HG03457 (cell line): ENCODE data around the gene EFCAB11.

Source experiments
- ATAC-seq: cut with Tn5 transposase; IDR thresholded peaks from one replicate; pipeline ENCODE4 v1.9.1; 2021; ENCODE audit warnings: moderate number of reproducible peaks; ENCODE audit not compliant: unreplicated experiment

Gene EFCAB11

DNA sequence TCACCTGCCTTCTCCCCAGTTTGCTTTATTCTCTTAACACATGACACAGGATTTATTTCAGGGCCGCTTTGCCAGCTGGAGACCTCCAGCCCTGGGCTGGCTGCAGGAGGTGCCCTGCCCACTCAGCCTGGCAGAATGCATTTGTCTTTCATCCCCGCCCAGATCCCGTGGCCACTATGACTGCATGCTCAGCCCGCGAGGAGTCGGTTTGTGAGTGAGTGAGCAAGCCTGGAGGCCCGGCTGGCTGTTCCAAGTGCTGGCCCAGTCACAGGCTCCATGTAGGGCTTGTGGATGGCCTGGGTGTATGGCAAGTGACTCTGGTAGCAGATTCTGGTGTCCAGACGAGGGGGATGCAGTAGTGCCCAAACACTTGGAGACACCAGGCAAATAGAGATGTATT lies 3.3 kb upstream of the EFCAB11 start:
- no peak for ATAC-seq

DNA sequence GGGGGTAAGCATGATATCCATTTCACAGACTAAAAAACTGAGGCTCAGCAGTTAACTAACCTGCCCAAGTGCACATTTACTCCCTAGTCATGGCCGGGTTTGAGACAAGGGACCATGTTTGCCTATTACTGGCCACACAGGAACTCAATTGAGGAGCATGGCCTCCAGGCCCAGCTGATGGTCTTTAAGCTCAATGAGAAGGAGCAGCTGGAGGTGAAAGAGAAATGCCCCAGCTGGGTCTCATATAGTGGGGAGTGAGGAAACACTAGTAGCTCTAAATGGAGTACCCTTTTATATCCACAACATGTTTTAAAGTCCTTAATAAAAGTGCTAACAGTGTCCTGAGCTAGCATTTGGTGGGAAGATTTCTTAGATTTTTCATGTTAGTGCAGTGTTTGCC lies 2.8 kb upstream of the EFCAB11 start:
- ATAC-seq = no peak

DNA sequence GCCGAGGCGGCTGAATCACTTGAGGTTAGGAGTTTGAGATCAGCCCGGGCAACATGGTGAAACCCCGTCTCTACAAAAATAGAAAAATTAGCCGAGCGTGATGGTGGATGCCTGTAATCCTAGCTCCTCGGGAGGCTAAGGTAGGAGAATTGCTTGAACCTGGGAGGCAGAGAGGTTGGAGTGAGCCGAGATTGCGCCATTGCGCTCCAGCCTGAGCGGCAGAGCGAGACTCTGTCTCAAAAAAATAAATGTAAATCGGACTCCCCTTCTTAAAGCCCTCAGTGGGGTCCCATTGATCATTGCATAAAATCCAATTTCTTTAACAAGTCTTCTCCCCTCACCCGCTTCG lies 2.1 kb upstream of the EFCAB11 start:
- no peak for ATAC-seq

DNA sequence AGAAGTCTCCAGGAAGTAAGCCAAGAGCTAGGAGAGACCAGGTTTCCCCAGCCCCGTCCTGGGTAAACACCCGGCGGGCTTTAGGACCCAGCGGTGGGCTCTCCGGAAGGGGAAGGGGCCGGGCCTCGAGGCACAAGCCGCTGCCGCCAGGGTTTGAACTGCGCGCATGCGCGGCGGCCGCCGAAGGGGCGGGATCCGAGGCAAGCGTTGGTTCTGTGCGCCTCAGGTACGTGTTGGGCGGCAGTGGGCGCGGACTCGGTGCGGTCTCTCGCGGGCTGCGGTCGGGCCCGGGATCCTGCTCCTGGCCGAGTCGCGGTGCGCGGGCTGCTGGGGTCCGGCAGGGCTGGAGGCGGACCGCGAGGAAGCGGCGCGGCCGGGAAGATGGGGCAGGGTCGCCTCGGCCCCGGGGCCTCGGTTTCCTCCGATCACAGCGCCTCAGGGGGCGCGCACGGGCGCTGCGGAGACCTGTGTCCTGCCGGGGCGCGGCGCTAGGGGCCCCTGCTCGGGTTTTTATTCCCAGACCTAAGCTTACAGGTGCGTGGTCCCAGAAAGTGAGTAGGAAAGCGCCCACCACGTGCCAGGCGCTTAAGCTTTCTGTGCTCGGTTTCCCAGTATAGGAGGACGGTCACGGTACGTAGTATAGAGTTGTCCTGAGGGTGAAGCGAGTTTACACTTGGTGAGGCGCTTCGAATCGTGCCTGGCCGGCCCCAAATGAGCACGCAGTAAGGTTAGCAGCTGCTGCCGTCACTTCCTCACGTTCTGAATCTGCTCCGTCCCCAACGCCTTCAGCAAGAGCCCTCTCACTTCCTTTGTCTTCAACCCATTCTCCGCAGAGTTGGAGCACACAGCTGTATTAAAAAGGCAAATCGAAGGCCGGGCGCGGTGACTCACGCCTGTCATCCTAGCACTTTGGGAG lies 1.5 kb upstream of the EFCAB11 start, which contains the start of gene TDP1:
TSS of gene TDP1 (plus strand) at position 183 of the 916 bp plus-strand sequence. CDS start 7,188 bp downstream, outside the sequence.
- ATAC-seq = peak; percentile 52

DNA sequence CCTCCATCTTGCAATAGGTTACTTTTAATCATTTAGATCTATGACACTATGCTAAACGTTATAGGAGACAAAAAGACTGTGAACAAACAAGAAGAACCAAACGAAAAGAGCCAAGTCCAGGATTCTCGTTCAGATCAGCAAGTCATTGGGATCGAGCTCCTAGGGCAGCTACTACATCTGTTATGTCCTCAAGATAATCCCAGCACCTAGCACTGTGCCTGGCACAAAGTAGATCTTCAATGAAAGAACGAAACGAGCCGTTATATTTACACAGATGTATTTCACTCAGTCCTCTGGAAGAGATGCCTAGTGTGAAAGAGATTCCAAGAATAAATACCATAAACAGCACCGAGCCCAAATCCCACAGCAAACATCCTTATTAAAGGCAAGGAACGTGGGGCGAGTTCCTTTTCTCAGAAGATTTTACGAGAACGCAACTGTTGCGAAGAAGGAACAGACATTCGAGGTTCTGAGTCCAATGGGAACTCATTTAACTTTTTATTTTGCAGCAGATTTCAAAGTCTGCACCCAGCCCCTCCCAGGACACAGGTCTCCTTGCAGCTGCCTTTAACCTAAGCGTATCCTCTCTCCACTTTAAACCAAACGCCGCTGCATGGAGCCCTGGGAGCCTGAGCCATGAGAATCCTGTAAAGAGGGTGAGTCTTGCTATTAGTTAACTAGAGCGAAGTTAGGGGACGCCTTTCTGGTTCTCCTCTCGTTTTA lies 653 bp upstream of the EFCAB11 start:
- peak; percentile 1 for ATAC-seq

DNA sequence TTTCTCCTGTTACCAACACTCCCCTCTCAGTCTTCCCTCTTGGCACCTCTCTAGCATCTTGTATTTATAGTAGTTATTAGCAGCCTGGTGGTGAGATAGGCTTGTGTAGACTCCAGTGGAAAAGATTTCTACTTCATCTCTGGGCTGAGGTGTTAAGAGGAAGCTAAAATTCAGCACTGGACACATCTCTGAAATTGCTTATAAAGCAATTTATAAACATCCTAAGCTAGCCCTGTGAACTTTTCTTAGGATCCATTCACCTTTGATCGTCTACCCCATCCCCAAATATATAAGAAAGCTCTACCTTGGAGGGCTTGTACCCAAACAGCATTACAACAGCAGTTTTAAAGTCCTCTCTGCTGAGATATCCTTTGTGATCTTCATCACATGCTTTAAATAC lies 928 bp downstream of the EFCAB11 start:
- no peak for ATAC-seq

DNA sequence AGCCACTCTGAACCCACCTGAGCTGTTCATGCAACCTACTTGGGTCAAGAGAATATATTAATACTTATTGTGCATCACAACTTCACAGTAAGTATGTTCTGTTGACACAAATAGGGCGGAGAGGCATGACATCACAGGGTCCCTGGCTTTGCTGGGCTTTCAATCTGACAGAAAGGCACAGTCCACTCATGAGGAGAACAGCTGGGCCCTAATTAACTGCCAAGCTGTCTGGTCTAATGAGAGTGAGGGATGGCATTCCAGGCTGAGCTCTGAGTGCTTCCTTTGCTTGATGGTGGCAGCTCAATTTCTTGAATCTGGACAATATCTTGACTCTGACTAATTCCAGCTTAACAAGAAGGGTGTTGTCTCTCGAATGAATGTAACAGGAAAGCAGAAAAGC lies 2.0 kb downstream of the EFCAB11 start:
- ATAC-seq = no peak

DNA sequence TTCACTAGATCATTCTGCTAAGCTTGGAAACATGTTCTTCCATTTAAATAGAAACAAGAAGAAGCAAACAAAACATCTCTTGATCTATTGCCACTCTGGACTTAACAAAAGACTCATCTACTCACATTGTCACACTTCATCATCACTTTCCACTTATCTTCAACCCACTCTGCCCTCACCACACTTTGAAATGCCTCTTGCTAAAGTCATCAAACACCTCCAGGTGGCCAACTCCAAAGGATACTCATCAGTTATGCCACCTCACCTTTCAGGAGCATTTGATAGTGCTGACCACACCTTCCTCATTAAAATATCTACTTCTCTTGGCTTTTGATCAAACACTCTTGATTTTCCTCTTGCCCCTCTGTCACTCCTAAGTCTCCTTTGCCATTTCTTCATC lies 7.2 kb downstream of the EFCAB11 start:
- ATAC-seq = no peak

DNA sequence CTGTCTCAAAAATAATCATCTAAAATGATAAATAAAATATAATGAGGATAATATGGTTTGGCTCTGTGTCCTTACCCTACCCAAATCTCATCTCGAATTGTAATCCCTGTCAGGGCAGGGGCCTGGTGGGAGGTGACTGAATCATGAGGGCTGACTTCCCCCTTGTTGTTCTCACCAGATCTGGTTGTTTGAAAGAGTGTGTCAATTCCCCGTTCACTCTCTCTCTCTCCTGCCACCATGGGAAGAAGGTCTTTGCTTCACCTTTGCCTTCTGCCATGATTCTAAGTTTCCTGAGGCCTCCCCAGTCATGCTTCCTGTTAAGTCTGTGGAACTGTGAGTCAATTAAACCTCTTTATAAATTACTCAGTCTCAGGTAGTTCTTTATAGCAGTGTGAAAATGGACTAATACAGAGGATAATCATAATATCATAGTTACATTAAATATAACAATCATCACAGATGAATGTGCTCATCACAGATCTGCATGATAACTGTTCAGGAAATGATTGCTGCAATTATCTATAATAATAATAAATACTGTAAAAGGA lies 12.6 kb downstream of the EFCAB11 start:
- no peak for ATAC-seq

DNA sequence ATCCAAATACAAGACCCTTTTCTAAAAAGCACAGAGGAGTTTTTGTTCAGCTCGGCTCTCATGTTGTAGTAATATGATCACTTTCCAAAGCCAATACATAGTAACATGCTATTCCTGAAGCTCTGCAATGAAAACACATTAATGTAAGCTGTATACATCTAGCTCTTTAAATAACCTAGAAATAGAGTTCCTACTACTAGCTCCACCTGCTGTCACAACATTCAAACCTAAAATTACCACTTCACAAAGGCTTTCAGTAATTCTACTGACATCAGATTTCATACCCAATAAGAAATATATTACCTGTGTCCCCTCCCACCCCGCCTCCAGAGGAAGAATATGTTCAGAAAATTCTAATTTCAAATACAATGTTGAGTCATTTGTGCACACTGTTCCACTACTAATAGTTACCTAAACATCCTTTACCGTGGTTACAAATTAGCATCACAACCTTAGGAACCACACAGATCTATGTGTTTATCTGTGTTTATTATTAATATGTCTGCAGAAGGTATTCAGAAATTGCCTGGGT lies 17.8 kb downstream of the EFCAB11 start:
- ATAC-seq = no peak

DNA sequence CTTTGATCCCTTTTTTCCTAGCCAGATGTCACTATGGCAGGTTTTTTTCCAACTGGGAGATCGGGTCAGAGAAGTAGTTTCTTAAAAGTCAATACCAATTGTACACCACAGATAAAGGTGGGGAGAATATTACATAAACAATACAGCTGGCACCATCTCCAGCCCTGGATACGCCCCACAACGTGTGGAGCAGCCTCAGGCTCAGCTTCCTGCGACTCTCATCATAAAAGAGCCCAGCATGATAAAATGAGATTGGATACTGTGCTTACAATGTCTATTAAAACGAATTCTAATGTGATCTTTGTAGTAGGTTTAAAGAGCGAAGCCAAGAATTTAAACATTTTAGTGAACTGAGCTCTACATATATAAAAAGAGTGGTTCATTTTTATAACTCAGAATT lies 21.5 kb downstream of the EFCAB11 start:
- ATAC-seq = no peak

DNA sequence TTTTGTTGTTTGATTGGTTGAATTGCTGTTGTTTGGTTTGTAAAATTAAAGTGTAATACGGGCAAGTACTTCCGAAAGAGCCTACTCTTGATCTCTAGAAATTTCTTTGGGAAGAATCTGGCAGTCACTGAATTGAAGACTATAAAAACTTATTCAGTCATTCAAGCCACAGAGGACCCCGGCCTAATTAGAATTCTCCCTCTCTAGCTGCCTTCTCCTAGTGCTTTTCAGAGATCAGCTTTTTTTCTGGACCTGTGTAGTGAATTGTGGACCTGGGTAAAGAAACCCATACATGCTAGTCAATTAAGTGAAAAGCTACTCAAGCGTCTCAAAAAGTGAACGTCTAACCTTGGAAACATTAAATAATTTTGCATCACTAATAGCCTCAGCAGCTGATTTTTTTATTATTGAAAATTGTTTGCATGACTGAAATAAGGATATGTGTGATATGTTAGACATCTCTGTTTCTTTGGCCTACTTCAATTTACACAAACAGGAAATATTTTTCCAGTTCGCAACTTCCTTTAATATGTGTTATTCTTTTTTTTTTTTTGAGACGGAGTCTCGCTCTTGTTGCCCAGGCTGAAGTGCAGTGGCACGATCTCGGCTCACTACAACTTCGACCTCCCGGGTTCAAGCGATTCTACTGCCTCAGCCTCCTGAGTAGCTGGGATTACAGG lies 27.2 kb downstream of the EFCAB11 start:
- ATAC-seq = no peak

DNA sequence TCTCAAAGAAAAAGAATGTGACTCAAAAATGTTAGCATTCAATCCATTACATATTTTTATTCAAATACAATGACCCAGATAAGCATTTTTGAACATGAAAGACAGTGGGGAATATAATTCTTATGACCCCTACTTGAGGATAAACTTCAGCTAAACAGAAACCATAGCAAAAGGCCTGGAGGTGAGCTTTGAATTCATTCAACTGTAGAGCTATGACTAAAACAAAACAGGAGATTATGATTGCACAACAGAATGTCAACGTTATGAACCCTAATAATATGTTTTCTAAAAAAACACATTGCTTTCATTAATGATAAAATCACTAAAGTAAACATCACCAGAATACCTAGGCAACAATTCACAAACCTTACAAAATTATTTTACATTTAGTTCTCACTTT lies 27.8 kb downstream of the EFCAB11 start:
- no peak for ATAC-seq

DNA sequence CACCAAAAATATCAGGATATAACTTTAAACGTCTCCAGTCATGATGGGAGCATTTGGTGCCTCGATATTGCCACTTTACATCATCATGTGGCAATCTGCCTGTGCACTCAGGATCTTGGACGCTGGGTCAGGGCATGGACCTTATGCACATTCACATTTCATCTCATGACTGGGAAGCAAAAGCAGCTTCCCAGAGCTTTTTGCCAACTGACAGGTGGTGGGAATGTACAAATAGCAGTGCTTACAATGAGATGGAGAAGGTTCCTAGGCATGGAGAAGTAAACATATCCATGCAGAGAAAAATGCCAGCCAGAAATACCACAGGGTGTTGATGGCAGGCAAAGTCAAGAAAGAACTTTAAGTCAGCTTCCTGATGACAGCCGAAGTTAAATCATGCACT lies 30.3 kb downstream of the EFCAB11 start:
- ATAC-seq = no peak

DNA sequence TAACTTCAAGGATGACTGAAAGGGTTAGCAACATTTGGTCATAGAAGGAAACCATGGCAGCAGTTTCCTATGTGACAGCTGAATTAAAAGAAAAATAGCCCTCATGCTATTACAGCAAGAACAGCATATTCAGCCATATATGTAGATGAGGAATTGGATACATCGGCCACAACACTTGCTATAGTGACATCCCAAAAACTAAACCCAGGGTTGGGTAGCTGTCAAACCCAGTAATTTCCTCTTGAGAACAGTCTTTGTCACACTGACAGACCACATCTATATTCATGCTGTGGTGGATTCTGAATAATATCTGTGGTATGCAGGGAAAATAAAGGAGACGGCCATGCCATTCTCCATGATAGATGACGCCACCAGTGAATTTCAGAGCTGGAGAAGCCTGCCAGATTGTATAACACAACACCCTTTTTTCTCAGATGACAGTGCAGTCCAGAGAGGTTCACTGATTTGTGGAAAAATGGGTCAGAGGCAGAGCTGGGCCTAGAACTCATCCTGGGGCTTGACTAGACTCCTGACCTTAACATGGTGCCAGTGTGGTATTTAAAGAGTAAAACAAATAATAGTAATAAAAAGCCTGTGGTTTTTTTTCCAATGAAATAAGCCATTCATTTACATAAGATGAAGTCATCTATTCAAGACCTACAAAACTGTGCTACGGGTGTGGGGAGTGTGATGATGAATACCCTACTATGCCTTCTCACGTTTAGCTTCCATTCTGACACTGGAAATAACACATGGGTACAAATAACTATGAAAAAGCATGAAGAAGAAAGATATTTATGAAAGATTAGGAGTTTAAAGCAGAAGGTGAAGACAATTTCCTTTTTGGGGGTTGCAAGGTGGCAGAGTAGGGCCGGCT lies 32.3 kb downstream of the EFCAB11 start:
- ATAC-seq = no peak

DNA sequence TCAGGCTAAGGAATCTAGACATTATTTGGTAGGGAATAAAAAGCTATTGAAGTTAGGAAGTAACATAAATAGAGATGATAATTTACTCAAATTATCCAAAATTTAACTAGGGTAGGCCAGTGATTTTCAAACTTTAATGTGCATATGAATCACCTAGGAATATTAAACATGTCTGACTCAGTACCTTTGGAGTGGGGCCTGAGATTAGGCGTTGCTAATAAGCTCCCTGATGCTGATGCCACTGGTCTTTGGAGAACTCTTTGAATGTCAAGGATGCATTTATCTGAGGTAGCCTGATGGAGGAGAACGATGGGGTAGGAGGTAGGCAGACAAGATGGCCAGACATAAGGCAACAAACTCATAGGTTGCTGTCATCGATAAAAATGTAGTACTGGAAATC lies 33.2 kb downstream of the EFCAB11 start:
- no peak for ATAC-seq

DNA sequence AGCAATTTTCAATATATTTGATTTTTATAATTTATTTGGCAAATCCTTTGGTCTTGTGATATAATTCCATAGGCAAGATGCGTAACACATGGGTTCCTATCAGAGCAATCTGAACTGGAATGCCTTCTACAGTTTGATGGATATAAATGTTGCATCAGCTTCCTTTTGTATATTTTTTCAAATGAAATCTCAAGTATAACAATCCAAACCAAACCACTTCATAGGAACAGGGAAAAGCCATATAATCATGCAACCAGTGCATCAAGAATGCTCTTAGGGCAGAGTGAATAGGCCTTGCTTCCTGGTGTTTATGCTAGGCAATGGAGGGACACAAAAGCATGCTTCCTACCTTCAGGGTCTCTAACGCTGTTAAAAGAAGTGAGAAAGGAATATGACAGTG lies 34.5 kb downstream of the EFCAB11 start:
- ATAC-seq = no peak

DNA sequence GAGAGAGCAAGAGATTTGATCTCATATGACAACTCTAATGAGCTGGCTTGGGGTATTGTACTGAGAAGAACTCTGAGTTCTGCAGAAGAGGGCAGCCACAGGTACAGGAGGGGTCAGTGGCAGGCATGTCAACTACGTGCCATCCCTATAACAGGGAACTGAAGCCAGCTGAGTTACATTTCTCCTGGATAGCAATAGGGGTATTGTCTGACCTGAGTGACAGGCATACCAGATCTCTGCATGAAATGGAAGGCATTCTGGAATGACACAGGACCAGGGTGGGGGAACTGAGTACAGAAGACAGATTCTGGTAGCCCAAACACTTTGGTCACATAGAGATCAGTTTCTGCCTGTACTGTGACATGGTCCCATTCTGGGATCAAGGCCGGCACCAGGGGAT lies 35.8 kb downstream of the EFCAB11 start:
- no peak for ATAC-seq

DNA sequence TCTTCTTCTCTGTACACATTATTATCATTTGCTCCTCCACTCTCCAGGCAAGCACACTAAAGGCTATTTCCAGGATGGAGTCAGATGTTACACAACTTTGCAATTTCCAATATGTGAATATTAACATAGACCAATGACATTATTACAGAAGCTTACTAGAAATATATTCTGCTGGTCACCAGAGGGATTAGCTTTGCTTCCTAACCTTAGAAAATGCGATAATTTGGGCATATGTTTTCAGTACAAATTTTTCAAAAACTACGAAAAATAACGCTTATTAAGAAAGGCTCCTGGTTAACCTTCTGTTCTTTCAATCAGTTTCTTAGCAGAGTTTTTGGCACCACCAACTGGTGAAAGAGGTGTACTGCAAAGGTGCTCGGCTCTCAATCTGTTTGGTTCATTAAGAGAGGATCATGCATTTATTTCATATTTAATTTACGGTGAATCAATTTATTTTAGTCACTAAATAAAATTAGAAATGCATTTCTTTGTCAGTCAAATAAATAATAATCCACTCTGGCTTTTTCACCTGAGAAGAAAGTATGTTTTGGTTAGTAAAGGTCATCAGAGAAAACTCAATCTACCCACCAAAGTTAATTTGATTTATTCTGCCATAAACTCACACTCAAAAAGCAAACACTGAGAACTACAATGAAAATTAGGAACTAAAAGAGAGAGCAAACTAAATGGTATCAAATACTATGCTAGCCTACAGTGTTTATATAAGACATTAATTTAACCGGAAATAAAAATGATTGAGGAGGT lies 39.2 kb downstream of the EFCAB11 start:
- ATAC-seq = no peak
